ENCODE results near the gene SLC2A6. TPM values are rescaled to one million over a fixed set of nuclear protein-coding genes. Genes with fewer than 3 reads are reported as not detected.

SLC2A6 gene
- total RNA-seq, 1 experiment from 2014 or later = 18.7 TPM

GRCh38 chr9:133460405-133461175 lies 18.3 kb downstream of the SLC2A6 start:
- WGBS (ENCODE audit: extremely low coverage, insufficient read length, low lambda C conversion rate) = no CpG with 5 or more reads among the region's 30 CpGs
- H3K23me2 ChIP-seq (ENCODE audit: insufficient read length, low read depth, low read length, poor library complexity, severe bottlenecking) = peaks cover 13% of the 10 kb centered on the region
- no peak overlapping the region for H3K23ac ChIP-seq (ENCODE audit: insufficient read length, low read depth, low read length)
- no peak overlapping the region for H2AK5ac ChIP-seq (ENCODE audit: insufficient read length, low read length)
- H3K27ac Mint-ChIP-seq = peak overlapping the region; percentile 90 to 97 (median 96); a peak in 6 of 7 replicates
- H2BK5ac ChIP-seq (ENCODE audit: insufficient read length, low read length) = no peak overlapping the region
- DNase-seq = peak; percentile 82
- H3K9ac ChIP-seq (ENCODE audit: extremely low read depth, insufficient read length, low read length) = peak overlapping the region; percentile 52
- peaks cover 0 to 12% (median 3%) of the 10 kb centered on the region in 3 experiments; a peak in 4 of 7 replicates for H3K36me3 Mint-ChIP-seq (ENCODE audit: insufficient read depth in 1 of 3, low read depth in 3 of 3)
- H2BK12ac ChIP-seq (ENCODE audit: insufficient read length, low read depth, low read length) = no peak overlapping the region
- no peak overlapping the region for H4K5ac ChIP-seq (ENCODE audit: insufficient read length, low read depth, low read length)
- H3K27me3 Mint-ChIP-seq (ENCODE audit: low read depth) = peaks cover 7% of the 10 kb centered on the region; the same call in 1 of the 2 replicates
- H4K20me1 ChIP-seq (ENCODE audit: control insufficient read depth, insufficient read depth, insufficient read length) = peaks cover 2% of the 10 kb centered on the region
- no peak overlapping the region for H2AFZ ChIP-seq (ENCODE audit: low read length)
- TF ChIP-seq CTCF (conservative IDR thresholded peaks at IDR 0.05) = no peak
- H4K8ac ChIP-seq (replicated peaks; ENCODE audit: insufficient read length, low read depth, low read length) = no peak overlapping the region
- no peak overlapping the region for H4K91ac ChIP-seq (ENCODE audit: insufficient read length, low read depth, low read length)
- H3K27me3 ChIP-seq (ENCODE audit: insufficient read depth, low read length) = no peaks in the 10 kb centered on the region
- H3T11ph ChIP-seq (ENCODE audit: low read length) = no peak overlapping the region
- H3K56ac ChIP-seq (ENCODE audit: insufficient read length, low read depth, low read length) = no peak overlapping the region
- H2BK20ac ChIP-seq (ENCODE audit: low read depth, low read length, poor library complexity, severe bottlenecking) = no peak overlapping the region
- no peak overlapping the region for H3K14ac ChIP-seq (ENCODE audit: insufficient read depth, low read length)
- peaks cover 7% of the 10 kb centered on the region; the same call in 1 of the 2 replicates for H3K4me1 ChIP-seq (ENCODE audit: insufficient read depth, low read length)
- no peak overlapping the region for H3K27ac ChIP-seq (ENCODE audit: insufficient read length, low read depth, low read length)
- H3K4me2 ChIP-seq (ENCODE audit: insufficient read depth, insufficient read length, low read length) = peak overlapping the region; percentile 53
- no peaks in the 10 kb centered on the region for H3K79me1 ChIP-seq (ENCODE audit: insufficient read depth, low read depth, low read length, poor library complexity, severe bottlenecking)
- H2BK15ac ChIP-seq (ENCODE audit: low read depth, low read length) = no peak overlapping the region
- no peaks in the 10 kb centered on the region for H3K79me2 ChIP-seq (ENCODE audit: insufficient read depth, low read length)
- no peak overlapping the region for H3K4ac ChIP-seq (ENCODE audit: low read depth, low read length)
- peaks cover 18 to 33% of the 10 kb centered on the region in 2 experiments for H3K4me1 Mint-ChIP-seq
- H3K18ac ChIP-seq (ENCODE audit: insufficient read length, low read depth, low read length) = no peak overlapping the region
- no peaks in the 10 kb centered on the region; a peak in 1 of 5 replicates for H3K9me3 Mint-ChIP-seq
- H3K4me3 Mint-ChIP-seq = peak overlapping the region; percentile 84 to 92
- H3K9me3 ChIP-seq (ENCODE audit: control insufficient read depth, low read depth, low read length) = no peaks in the 10 kb centered on the region
- H2BK120ac ChIP-seq (ENCODE audit: low read depth, low read length, poor library complexity, severe bottlenecking) = no peak overlapping the region
